ENCODE results near the gene IRS2. TPM values are rescaled to one million over a fixed set of nuclear protein-coding genes. Genes with fewer than 3 reads are reported as not detected.

Gene IRS2
- total RNA-seq, 1 donor from 2014 or later = 11.8 TPM

GRCh38 chr13:109758937-109759480 lies 27.4 kb downstream of the IRS2 start:
- Mint-ChIP-seq H3K27ac (no peak overlapping the region), H3K9me3 (no peaks in the 10 kb centered on the region)
- no peak for TF ChIP-seq CTCF (IDR thresholded peaks at IDR 0.05; ENCODE audit: unreplicated experiment)

GRCh38 chr13:109756778-109757177 lies 29.6 kb downstream of the IRS2 start:
- H3K4me1 Mint-ChIP-seq = peaks cover 4% of the 10 kb centered on the region
- H3K9me3 Mint-ChIP-seq = no peaks in the 10 kb centered on the region
- H3K4me3 Mint-ChIP-seq = no peak overlapping the region
- no peak for TF ChIP-seq CTCF (IDR thresholded peaks at IDR 0.05; ENCODE audit: unreplicated experiment)
- peaks cover 15% of the 10 kb centered on the region for H3K36me3 Mint-ChIP-seq
- no peak overlapping the region for H3K27ac Mint-ChIP-seq
- no peaks in the 10 kb centered on the region for H3K27me3 Mint-ChIP-seq (ENCODE audit: low read depth)
- DNase-seq (ENCODE audit: low spot score in 2 of 2, unreplicated experiment in 2 of 2) = no peak

More at GRCh38 chr13:109758937-109759480, 27.4 kb downstream of the IRS2 start:
- Mint-ChIP-seq H3K4me1 (peaks cover 7% of the 10 kb centered on the region), H3K4me3 (no peak overlapping the region), H3K36me3 (peaks cover 6% of the 10 kb centered on the region), H3K27me3 (ENCODE audit: low read depth) (no peaks in the 10 kb centered on the region)
- no peak for DNase-seq (ENCODE audit: low spot score in 2 of 2, unreplicated experiment in 2 of 2)

GRCh38 chr13:109755997-109756396 lies 30.4 kb downstream of the IRS2 start:
- Mint-ChIP-seq H3K4me1 (no peaks in the 10 kb centered on the region), H3K36me3 (peaks cover 15% of the 10 kb centered on the region), H3K27ac (no peak overlapping the region), H3K27me3 (ENCODE audit: low read depth) (no peaks in the 10 kb centered on the region), H3K4me3 (no peak overlapping the region), H3K9me3 (no peaks in the 10 kb centered on the region)
- DNase-seq (ENCODE audit: low spot score in 2 of 2, unreplicated experiment in 2 of 2) = no peak
- no peak for TF ChIP-seq CTCF (IDR thresholded peaks at IDR 0.05; ENCODE audit: unreplicated experiment)

GRCh38 chr13:109755551-109755950 lies 30.8 kb downstream of the IRS2 start:
- TF ChIP-seq CTCF (IDR thresholded peaks at IDR 0.05; ENCODE audit: unreplicated experiment) = no peak
- Mint-ChIP-seq H3K36me3 (peaks cover 15% of the 10 kb centered on the region), H3K4me3 (no peak overlapping the region), H3K27me3 (ENCODE audit: low read depth) (no peaks in the 10 kb centered on the region), H3K27ac (no peak overlapping the region), H3K9me3 (no peaks in the 10 kb centered on the region), H3K4me1 (no peaks in the 10 kb centered on the region)
- no peak for DNase-seq (ENCODE audit: low spot score in 2 of 2, unreplicated experiment in 2 of 2)

- DNase-seq (ENCODE audit: low spot score in 2 of 2, unreplicated experiment in 2 of 2) = no peak
- H3K27ac Mint-ChIP-seq = no peak overlapping the region
- H3K9me3 Mint-ChIP-seq = no peaks in the 10 kb centered on the region
- no peak overlapping the region for H3K4me3 Mint-ChIP-seq
- no peaks in the 10 kb centered on the region for H3K27me3 Mint-ChIP-seq (ENCODE audit: low read depth)
- TF ChIP-seq CTCF (IDR thresholded peaks at IDR 0.05; ENCODE audit: unreplicated experiment) = no peak
- H3K36me3 Mint-ChIP-seq = peaks cover 15% of the 10 kb centered on the region
- no peaks in the 10 kb centered on the region for H3K4me1 Mint-ChIP-seq
Measured at GRCh38 chr13:109751477-109751876, 34.9 kb downstream of the IRS2 start.
